B cell (primary cell): ENCODE data around the gene CTDSPL. TPM values are rescaled to one million over a fixed set of nuclear protein-coding genes. Genes with fewer than 3 reads are reported as not detected.

ENCODE experiments used
- ATAC-seq: fragments of 200-7000 bp; cut with Tn5 transposase; one replicate; pipeline ENCODE4 v1.10.0; 2021; ENCODE audit warnings: low read depth, mild to moderate bottlenecking, moderate number of reproducible peaks, moderate library complexity
- CTCF ChIA-PET: fragments of 350-600 bp; sonication (Branson Sonifier 250); formaldehyde crosslinking; loops from one replicate; lab custom pipeline; 2021; ENCODE audit warnings: antibody characterized with exemption, inconsistent platforms; lab: Charles Lee
- POLR2A ChIA-PET: fragments of 350-600 bp; sonication (Branson Sonifier 250); formaldehyde crosslinking; loops from one replicate; lab custom pipeline; 2021; ENCODE audit warnings: antibody characterized with exemption; lab: Charles Lee
- DNase-seq: peaks from one replicate; pipeline ENCODE4 v3.0.0; 2013
- H2AFZ ChIP-seq: 2 replicates; pipeline ENCODE4 v1.6.1; 2012; ENCODE audit warnings: mild to moderate bottlenecking, low read depth, low read length; ENCODE audit not compliant: insufficient read depth, poor library complexity, severe bottlenecking
- H3K27ac ChIP-seq, 2 donors: 1 replicate in 1 of 2; 2 replicates in 1 of 2; pipeline ENCODE4 v1.5.1; 2012 to 2013; ENCODE audit warnings: low read length in 2 of 2, mild to moderate bottlenecking in 2 of 2, moderate library complexity in 1 of 2
- H3K27me3 ChIP-seq, 4 experiments: fragments of 200-600 bp in 1 of 4; sonication (generic) in 1 of 4; replicated peaks in 1 of 4; 1 replicate in 2 of 4; 2 replicates in 2 of 4; pipeline versions ENCODE4 v1.6.1 to v1.7.0; 2013 to 2016; ENCODE audit warnings: low read length in 3 of 4, mild to moderate bottlenecking in 2 of 4, mixed read lengths in 1 of 4, moderate library complexity in 1 of 4; ENCODE audit not compliant: insufficient read depth in 4 of 4, control insufficient read depth in 3 of 4; ENCODE audit errors: control extremely low read depth in 1 of 4
- H3K36me3 ChIP-seq, 2 experiments: replicated peaks in 1 of 2; 1 replicate in 1 of 2; 2 replicates in 1 of 2; pipeline versions ENCODE4 v1.6.1 to v1.7.1; 2013; ENCODE audit warnings: low read length in 1 of 2; ENCODE audit not compliant: insufficient read depth in 2 of 2, control insufficient read depth in 1 of 2; ENCODE audit errors: control extremely low read depth in 1 of 2, extremely low read depth in 1 of 2
- H3K4me1 ChIP-seq, 2 donors: fragments of 200-600 bp in 1 of 2; sonication (generic) in 1 of 2; 1 replicate in 1 of 2; 2 replicates in 1 of 2; pipeline versions ENCODE4 v1.5.1 to v1.6.1; 2013 to 2017; ENCODE audit warnings: low read length in 2 of 2; ENCODE audit not compliant: control insufficient read depth in 2 of 2, insufficient read depth in 2 of 2
- H3K4me2 ChIP-seq: replicated peaks from 2 replicates; pipeline ENCODE3; 2012; ENCODE audit warnings: mild to moderate bottlenecking, low read depth, low read length; ENCODE audit not compliant: poor library complexity, severe bottlenecking
- H3K4me3 ChIP-seq, 5 experiments: fragments of 200-600 bp in 1 of 5; sonication (generic) in 1 of 5; 1 replicate in 3 of 5; 2 replicates in 2 of 5; pipeline versions ENCODE4 v1.5.1 to v1.7.0; 2011 to 2016; ENCODE audit warnings: low read length in 4 of 5, mild to moderate bottlenecking in 4 of 5, low read depth in 2 of 5, control low read depth in 1 of 5, moderate library complexity in 1 of 5; ENCODE audit not compliant: insufficient read depth in 1 of 5; ENCODE audit errors: control extremely low read depth in 1 of 5, extremely low read depth in 1 of 5
- H3K79me2 ChIP-seq: fragments of 200-600 bp; sonication (generic); one replicate; pipeline ENCODE4 v1.6.0; 2016; ENCODE audit warnings: low read length; ENCODE audit not compliant: control insufficient read depth, insufficient read depth
- H3K9ac ChIP-seq: fragments of 200-600 bp; sonication (generic); 2 replicates; pipeline ENCODE4 v1.6.1; 2017; ENCODE audit warnings: mild to moderate bottlenecking, low read length, moderate library complexity
- H3K9me3 ChIP-seq, 3 donors: one replicate each; pipeline versions ENCODE4 v1.6.1 to v1.7.1; 2013; ENCODE audit warnings: low read length in 2 of 3; ENCODE audit not compliant: control insufficient read depth in 2 of 3, insufficient read depth in 1 of 3; ENCODE audit errors: control extremely low read depth in 1 of 3
- H4K20me1 ChIP-seq: 2 replicates; pipeline ENCODE4 v1.6.0; 2012; ENCODE audit warnings: mild to moderate bottlenecking, low read length; ENCODE audit not compliant: insufficient read depth, control insufficient read depth, poor library complexity, severe bottlenecking
- H3K27ac Mint-ChIP-seq: one replicate; pipeline ENCODE4 v1.8.0; 2021; ENCODE audit warnings: mixed read lengths
- H3K27me3 Mint-ChIP-seq: one replicate; pipeline ENCODE4 v1.8.0; 2021; ENCODE audit warnings: mixed read lengths
- H3K4me1 Mint-ChIP-seq: one replicate; pipeline ENCODE4 v1.8.0; 2021; ENCODE audit warnings: mixed read lengths
- H3K4me3 Mint-ChIP-seq: one replicate; pipeline ENCODE4 v1.8.0; 2021; ENCODE audit warnings: mixed read lengths
- H3K9me3 Mint-ChIP-seq: one replicate; pipeline ENCODE4 v1.8.0; 2022; ENCODE audit warnings: mixed read lengths; ENCODE audit not compliant: insufficient read depth
- CTCF ChIP-seq: fragments of 200-600 bp; IDR thresholded peaks from one replicate; pipeline ENCODE4 v1.8.0; 2022; ENCODE audit warnings: antibody characterized with exemption, mild to moderate bottlenecking
- EZH2 ChIP-seq: IDR thresholded peaks from 2 replicates; pipeline ENCODE4 v1.6.1; 2012; ENCODE audit warnings: borderline replicate concordance, low read depth, mild to moderate bottlenecking, moderate library complexity, low read length; ENCODE audit not compliant: insufficient read depth, poor library complexity, severe bottlenecking
- WGBS: methylation state at CpG from one replicate; pipeline ENCODE4 v1.1.5; 2013; ENCODE audit warnings: missing lambda C conversion rate; ENCODE audit not compliant: insufficient coverage; 5-methylcytosine and 5-hydroxymethylcytosine counted together
- intact Hi-C: fragments of 100-400 bp; cut with micrococcal nuclease; formaldehyde crosslinking; loops from one replicate; pipeline ENCODE4 v1.10.0; 2022
- polyA plus RNA-seq: library from polyadenylated mRNA; depleted of rRNA; stranded (reverse); fragments of >200 nt; gene quantifications from 2 replicates; pipeline ENCODE4 v1.2.3, GENCODE V29; 2012
- total RNA-seq, 2 donors: library from RNA; stranded (reverse); fragments of 120-200 nt in 1 of 2; gene quantifications; 1 replicate in 1 of 2; 2 replicates in 1 of 2; pipeline versions ENCODE4 v1.2.3 to v1.2.4, GENCODE V29; 2013 to 2022

Gene CTDSPL
- total and polyA plus RNA-seq, 2 donors (not counting 1 experiment from before 2014, with no cell fraction given): not detected

GRCh38 chr3:38027466-38028465, 166.1 kb downstream of the CTDSPL start:
- H3K4me1 ChIP-seq: peaks cover 26 to 44% of the 10 kb centered on the region in 2 donors
- no peak overlapping the region for H3K4me2 ChIP-seq
- 97% methylated on average over 6 of the region's 6 CpGs for WGBS
- H3K36me3 ChIP-seq: no peaks in the 10 kb centered on the region
- no peak overlapping the region for H3K4me3 ChIP-seq
- no peaks in the 10 kb centered on the region for H4K20me1 ChIP-seq
- peak overlapping the region; percentile 69 for H3K4me3 Mint-ChIP-seq
- H3K27me3 ChIP-seq: peaks cover 0 to 48% (median 20%) of the 10 kb centered on the region in 4 experiments
- no peak overlapping the region for H3K9ac ChIP-seq
- ChIA-PET CTCF (interaction anchor here (2.0 to 2.4 kb wide), 2 partner anchors 11 to 31 kb away, joined by 7 to 8 read pairs; partner anchors contain the start of gene DLEC1), POLR2A (no interaction called here)
- intact Hi-C loops: no loop called here
- H2AFZ ChIP-seq: no peak overlapping the region
- H3K9me3 Mint-ChIP-seq: no peaks in the 10 kb centered on the region
- no peaks in the 10 kb centered on the region for H3K79me2 ChIP-seq
- H3K27me3 Mint-ChIP-seq: peaks cover 28% of the 10 kb centered on the region
- ATAC-seq (no peak), DNase-seq (no peak)
- H3K27ac ChIP-seq: no peak overlapping the region
- H3K4me1 Mint-ChIP-seq: peaks cover 38% of the 10 kb centered on the region
- no peak for TF ChIP-seq CTCF
- TF ChIP-seq EZH2: no peak
- H3K9me3 ChIP-seq: peaks cover 0 to 19% (median 0%) of the 10 kb centered on the region in 3 donors
- no peak overlapping the region for H3K27ac Mint-ChIP-seq
